Astrocyte (in vitro differentiated cells and primary cell): ENCODE data around the gene TLCD1.

ENCODE experiments used
- CTCF ChIP-seq: IDR thresholded peaks from 2 replicates; pipeline ENCODE4 v1.5.1; 2011; ENCODE audit warnings: low read depth, mild to moderate bottlenecking, inconsistent platforms, low read length, moderate library complexity; ENCODE audit not compliant: insufficient read depth
- EZH2 ChIP-seq: IDR thresholded peaks from 2 replicates; pipeline ENCODE4 v1.6.1; 2012; ENCODE audit warnings: mild to moderate bottlenecking, low read length, inconsistent platforms; ENCODE audit not compliant: insufficient read depth

GRCh38 chr17:28705074-28705659, 20.9 kb downstream of the TLCD1 start:
- TF ChIP-seq CTCF: no peak
- no peak for TF ChIP-seq EZH2
